Calu3 (cell line): ENCODE results near the gene SLF1. TPM values are rescaled to one million over a fixed set of nuclear protein-coding genes. Genes with fewer than 3 reads are reported as not detected.

Experiments
- BruUV-seq: library from RNA; stranded (reverse); fragments of 400-500 nt; replicated peaks from 2 replicates; lab custom pipeline; 2021; lab: Mats Ljungman, UMichigan
- CTCF ChIA-PET: fragments of 300-600 bp; sonication (Branson Sonifier 250); formaldehyde crosslinking; loops from one replicate; lab custom pipeline; 2022; ENCODE audit warnings: antibody characterized with exemption; lab: Charles Lee
- DNase-seq: peaks from one replicate; pipeline ENCODE4 v3.0.0; 2022
- H3K27ac Mint-ChIP-seq: one replicate; pipeline ENCODE4 v1.8.0; 2022; ENCODE audit warnings: mixed read lengths; ENCODE audit not compliant: unreplicated experiment
- H3K27me3 Mint-ChIP-seq: one replicate; pipeline ENCODE4 v1.8.0; 2022; ENCODE audit warnings: mixed read lengths; ENCODE audit not compliant: unreplicated experiment
- H3K36me3 Mint-ChIP-seq: one replicate; pipeline ENCODE4 v1.8.0; 2022; ENCODE audit warnings: mild to moderate bottlenecking, moderate library complexity, mixed read lengths; ENCODE audit not compliant: insufficient read depth, unreplicated experiment
- H3K4me1 Mint-ChIP-seq: one replicate; pipeline ENCODE4 v1.8.0; 2022; ENCODE audit warnings: mild to moderate bottlenecking, low read depth, mixed read lengths; ENCODE audit not compliant: unreplicated experiment
- H3K4me3 Mint-ChIP-seq: one replicate; pipeline ENCODE4 v1.8.0; 2022; ENCODE audit warnings: mild to moderate bottlenecking, low read depth, moderate library complexity, mixed read lengths; ENCODE audit not compliant: unreplicated experiment
- H3K9me3 Mint-ChIP-seq: one replicate; pipeline ENCODE4 v1.8.0; 2022; ENCODE audit warnings: low read depth, mixed read lengths; ENCODE audit not compliant: unreplicated experiment
- intact Hi-C: fragments of 100-400 bp; cut with micrococcal nuclease; formaldehyde crosslinking; loops from one replicate; pipeline ENCODE4 v1.10.0; 2022; ENCODE audit not compliant: unreplicated experiment
- total RNA-seq: library from RNA; stranded (reverse); gene quantifications from 2 replicates; pipeline ENCODE4 v1.2.3, GENCODE V29; 2022
- TF ChIP-seq, protein P1 (sequence below): fragments of 200-600 bp; IDR thresholded peaks from one replicate; pipeline ENCODE4 v1.8.0; 2022; ENCODE audit warnings: antibody characterized with exemption; ENCODE audit not compliant: unreplicated experiment

SLF1 gene
- total RNA-seq, 1 experiment from 2014 or later: 17.9 TPM

DNA sequence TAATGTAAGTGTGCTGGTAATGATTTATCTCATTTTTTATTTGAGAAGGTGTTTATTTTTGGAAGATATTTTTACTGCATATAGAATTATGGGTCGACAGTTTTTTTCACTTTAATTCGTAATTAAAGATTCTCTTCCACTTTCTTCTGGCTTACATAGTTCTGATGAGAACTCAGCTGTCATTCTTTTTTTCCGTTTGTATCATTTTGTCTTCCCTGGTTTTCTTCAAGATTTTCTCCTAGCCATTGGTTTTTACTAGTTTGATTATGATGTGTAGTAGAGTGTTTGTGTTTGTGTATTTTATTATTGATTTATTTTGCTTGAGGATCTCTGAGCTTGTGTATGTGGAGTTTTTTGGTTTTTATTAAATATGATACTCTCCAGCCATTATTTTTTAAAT is 21.7 kb downstream of the SLF1 start:
- CTCF ChIA-PET: no interaction called here
- no TSS peak for BruUV-seq
- H3K27ac Mint-ChIP-seq: no peak overlapping the region
- H3K4me3 Mint-ChIP-seq: no peak overlapping the region
- H3K4me1 Mint-ChIP-seq: no peaks in the 10 kb centered on the region
- no peak for DNase-seq
- no peaks in the 10 kb centered on the region for H3K36me3 Mint-ChIP-seq
- peaks cover 3% of the 10 kb centered on the region for H3K9me3 Mint-ChIP-seq
- intact Hi-C loops: no loop called here
- TF ChIP-seq, protein P1, sequence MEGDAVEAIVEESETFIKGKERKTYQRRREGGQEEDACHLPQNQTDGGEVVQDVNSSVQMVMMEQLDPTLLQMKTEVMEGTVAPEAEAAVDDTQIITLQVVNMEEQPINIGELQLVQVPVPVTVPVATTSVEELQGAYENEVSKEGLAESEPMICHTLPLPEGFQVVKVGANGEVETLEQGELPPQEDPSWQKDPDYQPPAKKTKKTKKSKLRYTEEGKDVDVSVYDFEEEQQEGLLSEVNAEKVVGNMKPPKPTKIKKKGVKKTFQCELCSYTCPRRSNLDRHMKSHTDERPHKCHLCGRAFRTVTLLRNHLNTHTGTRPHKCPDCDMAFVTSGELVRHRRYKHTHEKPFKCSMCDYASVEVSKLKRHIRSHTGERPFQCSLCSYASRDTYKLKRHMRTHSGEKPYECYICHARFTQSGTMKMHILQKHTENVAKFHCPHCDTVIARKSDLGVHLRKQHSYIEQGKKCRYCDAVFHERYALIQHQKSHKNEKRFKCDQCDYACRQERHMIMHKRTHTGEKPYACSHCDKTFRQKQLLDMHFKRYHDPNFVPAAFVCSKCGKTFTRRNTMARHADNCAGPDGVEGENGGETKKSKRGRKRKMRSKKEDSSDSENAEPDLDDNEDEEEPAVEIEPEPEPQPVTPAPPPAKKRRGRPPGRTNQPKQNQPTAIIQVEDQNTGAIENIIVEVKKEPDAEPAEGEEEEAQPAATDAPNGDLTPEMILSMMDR: no peak
- H3K27me3 Mint-ChIP-seq: no peaks in the 10 kb centered on the region

- no peak for DNase-seq
- CTCF ChIA-PET: no interaction called here
- H3K4me1 Mint-ChIP-seq: no peaks in the 10 kb centered on the region
Observed at GRCh38 chr5:94645053-94645452, 26.6 kb downstream of the SLF1 start.

DNA sequence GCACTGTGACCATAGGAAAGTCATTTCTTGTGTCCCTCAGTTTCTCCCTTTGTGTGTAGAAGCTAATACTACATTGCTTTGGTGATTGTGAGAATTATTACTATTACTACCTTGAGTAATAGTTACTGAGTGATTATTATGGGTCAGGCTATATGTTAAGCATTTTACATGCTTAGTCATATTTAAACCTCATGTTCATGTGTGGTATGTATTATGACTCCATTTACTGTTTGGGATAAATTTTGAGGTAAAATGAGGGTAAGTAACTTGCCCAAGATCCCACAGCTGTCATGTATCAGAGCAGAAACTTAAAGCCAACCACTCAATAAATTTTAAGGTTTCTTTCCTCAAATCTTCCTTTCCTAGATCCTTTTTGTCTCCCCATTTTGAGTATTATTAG is 28.3 kb downstream of the SLF1 start:
- DNase-seq: no peak
- intact Hi-C loops: no loop called here
- Mint-ChIP-seq H3K4me1 (no peaks in the 10 kb centered on the region), H3K9me3 (no peaks in the 10 kb centered on the region), H3K4me3 (no peak overlapping the region), H3K27me3 (no peaks in the 10 kb centered on the region), H3K36me3 (no peaks in the 10 kb centered on the region), H3K27ac (no peak overlapping the region)
- CTCF ChIA-PET: no interaction called here
- no TSS peak for BruUV-seq
- TF ChIP-seq, protein P1: no peak

More at GRCh38 chr5:94645053-94645452, 26.6 kb downstream of the SLF1 start:
- no peaks in the 10 kb centered on the region for H3K36me3 Mint-ChIP-seq
- H3K4me3 Mint-ChIP-seq: no peak overlapping the region
- intact Hi-C loops: no loop called here
- BruUV-seq: no TSS peak
- TF ChIP-seq, protein P1: no peak
- no peak overlapping the region for H3K27ac Mint-ChIP-seq
- no peaks in the 10 kb centered on the region for H3K9me3 Mint-ChIP-seq
- H3K27me3 Mint-ChIP-seq: no peaks in the 10 kb centered on the region

GRCh38 chr5:94649874-94650273 is 31.4 kb downstream of the SLF1 start:
- Mint-ChIP-seq H3K4me1 (no peaks in the 10 kb centered on the region), H3K27me3 (no peaks in the 10 kb centered on the region), H3K9me3 (peaks cover under 1% of the 10 kb centered on the region), H3K27ac (no peak overlapping the region), H3K4me3 (no peak overlapping the region), H3K36me3 (no peaks in the 10 kb centered on the region)
- TF ChIP-seq, protein P1: no peak
- intact Hi-C loops: no loop called here
- DNase-seq: no peak
- no TSS peak for BruUV-seq
- CTCF ChIA-PET: no interaction called here
